Astrocyte of the spinal cord (primary cell): ENCODE measurements around the gene BTBD9.

ENCODE experiments used
- DNase-seq: peaks from one replicate; pipeline ENCODE4 v3.0.0; 2011; ENCODE audit warnings: low read depth, low spot score
- H3K4me3 ChIP-seq: 2 replicates; pipeline ENCODE4 v1.5.1; 2011; ENCODE audit warnings: low read depth, mild to moderate bottlenecking, low read length, moderate library complexity
- in situ Hi-C: cut with HindIII; loops from 2 replicates; pipeline ENCODE4 v1.10.0; 2017; ENCODE audit warnings: low sequenced_read_pairs
- TF ChIP-seq, protein P1 (sequence below): IDR thresholded peaks from 2 replicates; pipeline ENCODE4 v1.5.1; 2012; ENCODE audit warnings: low read depth, mild to moderate bottlenecking, low read length, inconsistent platforms

Gene BTBD9

DNA sequence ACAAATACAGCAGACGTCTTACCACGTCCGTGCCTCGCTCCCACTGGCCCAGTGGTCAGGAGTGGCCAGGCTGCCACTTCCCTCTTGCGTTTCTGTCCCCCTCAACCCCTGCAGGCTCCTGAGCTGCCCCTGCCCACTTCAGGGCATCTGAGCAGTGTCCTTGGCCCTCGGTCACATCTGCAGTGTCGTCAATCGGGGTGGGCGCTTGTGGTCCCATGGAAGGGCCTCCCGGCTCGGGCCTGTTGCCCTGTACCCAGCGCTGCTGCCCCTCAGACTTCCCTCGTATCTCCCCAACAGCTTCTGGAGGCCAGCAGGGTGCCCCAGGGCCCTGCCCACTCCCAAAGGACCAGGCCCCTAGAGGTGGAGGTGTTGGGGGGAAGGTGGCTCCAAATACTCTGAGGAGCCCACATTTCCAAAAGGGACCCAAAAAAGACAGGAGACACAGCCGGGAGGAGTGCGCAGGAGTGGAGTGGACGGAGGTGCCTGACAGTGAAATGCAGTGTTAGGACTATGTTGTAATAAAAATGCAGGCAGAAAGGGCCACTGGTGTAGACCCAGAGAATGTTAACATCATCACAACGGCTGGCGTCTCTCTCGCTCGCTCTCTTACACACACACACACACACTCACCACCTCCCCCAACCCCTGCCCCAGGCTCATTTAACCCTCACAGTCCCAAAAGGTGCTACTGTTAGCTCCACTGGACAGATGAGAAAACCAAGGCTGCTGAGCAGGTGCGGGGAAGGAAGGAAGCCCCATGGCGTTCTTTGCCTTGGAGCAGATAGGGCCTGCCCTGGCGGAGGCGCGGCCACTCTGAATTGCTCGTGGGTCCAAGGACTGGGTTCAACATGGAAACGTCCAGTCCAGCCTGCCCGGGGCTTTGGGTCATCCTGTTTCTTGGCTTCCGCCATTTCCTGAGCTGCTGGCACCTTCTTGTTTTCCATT is 476.3 kb downstream of the BTBD9 start:
- in situ Hi-C loops, result no loop called here
- DNase-seq, result no peak
- TF ChIP-seq, protein P1, sequence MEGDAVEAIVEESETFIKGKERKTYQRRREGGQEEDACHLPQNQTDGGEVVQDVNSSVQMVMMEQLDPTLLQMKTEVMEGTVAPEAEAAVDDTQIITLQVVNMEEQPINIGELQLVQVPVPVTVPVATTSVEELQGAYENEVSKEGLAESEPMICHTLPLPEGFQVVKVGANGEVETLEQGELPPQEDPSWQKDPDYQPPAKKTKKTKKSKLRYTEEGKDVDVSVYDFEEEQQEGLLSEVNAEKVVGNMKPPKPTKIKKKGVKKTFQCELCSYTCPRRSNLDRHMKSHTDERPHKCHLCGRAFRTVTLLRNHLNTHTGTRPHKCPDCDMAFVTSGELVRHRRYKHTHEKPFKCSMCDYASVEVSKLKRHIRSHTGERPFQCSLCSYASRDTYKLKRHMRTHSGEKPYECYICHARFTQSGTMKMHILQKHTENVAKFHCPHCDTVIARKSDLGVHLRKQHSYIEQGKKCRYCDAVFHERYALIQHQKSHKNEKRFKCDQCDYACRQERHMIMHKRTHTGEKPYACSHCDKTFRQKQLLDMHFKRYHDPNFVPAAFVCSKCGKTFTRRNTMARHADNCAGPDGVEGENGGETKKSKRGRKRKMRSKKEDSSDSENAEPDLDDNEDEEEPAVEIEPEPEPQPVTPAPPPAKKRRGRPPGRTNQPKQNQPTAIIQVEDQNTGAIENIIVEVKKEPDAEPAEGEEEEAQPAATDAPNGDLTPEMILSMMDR, result no peak
- H3K4me3 ChIP-seq, result no peak overlapping the region

DNA sequence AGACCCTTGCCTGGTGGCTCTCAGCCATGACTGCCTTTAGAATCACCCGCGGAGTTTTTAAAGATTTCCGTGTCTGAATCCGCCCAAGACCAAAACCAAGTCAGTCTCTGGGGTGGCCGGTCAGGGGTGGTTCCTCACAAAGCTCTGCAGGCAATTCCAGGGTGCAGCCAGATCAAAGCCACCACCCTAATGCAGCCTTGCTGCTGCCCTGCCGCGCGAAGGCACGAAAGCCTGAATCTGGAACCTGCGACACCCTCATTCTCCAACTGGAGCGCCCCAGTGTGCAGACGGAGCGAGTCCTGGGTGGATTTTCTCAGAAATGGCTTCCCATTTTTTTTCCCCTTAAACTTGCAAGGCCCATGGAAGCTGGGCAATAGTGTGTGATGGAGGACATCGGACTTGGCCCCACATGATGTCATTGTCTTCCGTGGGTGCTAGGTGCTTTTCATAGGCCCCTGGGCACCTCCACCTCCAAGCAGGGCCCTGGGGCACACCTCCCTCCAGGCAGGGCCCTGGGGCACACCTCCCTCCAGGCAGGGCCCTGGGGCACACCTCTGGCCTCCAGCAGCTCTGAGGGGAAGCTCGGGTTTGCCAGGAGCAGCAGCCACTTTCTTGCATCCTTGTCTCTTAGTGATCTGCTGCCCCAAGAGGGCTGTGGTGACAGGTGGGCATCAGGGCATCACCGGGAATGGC is 477.1 kb downstream of the BTBD9 start:
- no peak for DNase-seq
- in situ Hi-C loops, result no loop called here
- TF ChIP-seq, protein P1, result no peak

DNA sequence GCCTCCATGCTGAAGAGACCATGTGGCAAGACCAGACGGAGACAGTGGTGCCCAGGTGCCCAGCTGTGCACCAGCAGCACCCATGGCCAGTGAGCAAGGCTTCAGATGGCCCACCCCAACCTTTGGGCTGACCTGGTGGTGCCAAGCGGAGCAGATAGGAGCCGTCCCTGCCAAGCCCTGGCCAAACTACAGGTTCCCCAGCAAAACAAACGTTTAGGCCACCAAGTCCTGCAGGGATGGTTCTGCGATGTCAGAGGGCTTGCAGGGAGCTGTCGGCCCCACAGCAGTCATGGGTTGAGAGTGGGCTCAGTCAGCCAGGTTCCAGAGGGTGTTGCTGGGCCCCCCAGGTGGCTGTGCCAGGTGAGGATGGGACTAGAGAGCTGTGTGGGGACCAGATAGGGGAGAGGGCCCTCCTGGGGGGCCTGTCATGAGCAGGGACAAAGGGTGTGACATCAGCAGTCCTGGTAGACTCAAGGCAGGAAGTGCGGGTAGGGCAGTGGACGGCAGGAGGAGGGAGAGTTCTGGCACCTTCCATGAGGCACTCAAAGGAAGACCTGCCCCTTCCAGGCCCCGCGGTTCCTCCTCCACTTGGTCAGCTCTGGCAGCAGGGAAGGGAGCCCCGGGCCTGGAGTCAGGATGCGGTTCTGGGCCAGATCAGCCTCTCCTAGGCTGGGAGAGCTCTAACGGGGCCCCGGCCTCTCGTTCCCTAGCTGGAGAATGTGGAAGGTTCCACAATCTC is 477.8 kb downstream of the BTBD9 start:
- in situ Hi-C loops, result no loop called here
- no peak overlapping the region for H3K4me3 ChIP-seq
- TF ChIP-seq, protein P1, result no peak
- DNase-seq, result no peak

More for the DNA sequence above, 477.1 kb downstream of the BTBD9 start:
- H3K4me3 ChIP-seq, result no peak overlapping the region

DNA sequence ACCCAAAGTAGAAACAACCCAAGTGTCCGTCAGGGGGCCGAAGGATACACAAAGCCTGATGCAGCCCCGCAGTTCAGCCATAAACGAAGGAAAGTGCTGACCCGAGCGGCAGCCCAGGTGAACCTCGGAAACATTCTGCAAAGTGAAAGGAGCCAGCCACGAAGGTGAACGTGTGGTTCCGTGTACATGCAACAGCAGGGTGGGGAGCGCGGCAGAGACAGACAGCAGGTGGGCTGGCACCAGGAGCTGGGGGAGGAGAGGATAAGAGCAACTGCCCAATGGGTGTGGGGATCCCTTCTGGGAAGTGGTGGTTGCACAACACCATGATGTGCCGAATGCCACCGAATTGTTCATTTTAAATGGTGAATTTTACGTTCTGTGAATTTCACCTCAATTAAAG is 478.4 kb downstream of the BTBD9 start:
- in situ Hi-C loops, result no loop called here
- DNase-seq, result no peak
- TF ChIP-seq, protein P1, result no peak
- H3K4me3 ChIP-seq, result no peak overlapping the region

DNA sequence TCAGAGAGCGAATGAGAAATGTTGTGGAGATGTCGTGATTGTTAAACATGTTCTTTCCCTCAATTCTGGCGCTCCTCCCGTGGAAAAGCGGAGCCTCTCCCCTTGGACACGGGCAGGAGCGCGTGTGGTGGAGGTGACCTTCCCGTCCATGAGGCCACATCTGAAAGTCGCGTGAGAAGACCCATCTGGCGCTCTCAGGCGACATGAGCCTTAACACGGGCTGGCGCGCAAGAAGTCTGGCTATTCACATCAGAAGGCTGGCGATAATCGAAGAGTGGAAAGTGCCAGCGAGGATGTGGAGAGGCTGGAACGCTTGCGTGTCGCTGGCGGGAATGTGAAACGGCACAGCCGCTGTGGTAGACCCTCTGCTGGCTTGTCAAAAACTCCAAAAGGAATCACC is 478.9 kb downstream of the BTBD9 start:
- no peak for DNase-seq
- in situ Hi-C loops, result no loop called here
- no peak overlapping the region for H3K4me3 ChIP-seq
- TF ChIP-seq, protein P1, result no peak

DNA sequence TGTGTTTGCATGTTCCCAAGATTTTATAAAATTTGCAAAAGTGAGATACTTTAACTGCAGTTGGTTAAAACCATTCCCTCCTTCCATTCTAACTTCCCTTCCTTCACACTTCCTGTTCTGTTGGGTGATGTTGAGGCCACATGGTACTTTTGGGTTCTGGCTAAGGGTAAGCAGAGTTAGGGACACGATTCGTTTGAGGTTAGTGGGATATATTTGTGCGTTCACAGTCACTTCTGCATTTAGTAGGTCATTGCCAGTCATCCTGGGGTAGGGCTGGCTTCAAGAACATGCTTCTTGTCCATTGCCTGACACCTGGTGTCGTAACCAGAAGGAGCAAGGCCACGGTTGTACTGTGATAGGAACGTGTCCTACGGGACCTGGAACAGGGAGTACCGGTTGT is 480.1 kb downstream of the BTBD9 start:
- no peak for DNase-seq
- H3K4me3 ChIP-seq, result no peak overlapping the region
- TF ChIP-seq, protein P1, result no peak
- in situ Hi-C loops, result no loop called here
